HG03103 (cell line): ENCODE results near the gene SH3BP5.

Experiments used
- ATAC-seq: cut with Tn5 transposase; IDR thresholded peaks from one replicate; pipeline ENCODE4 v1.9.1; 2021; ENCODE audit warnings: low read depth; ENCODE audit not compliant: unreplicated experiment

Gene SH3BP5

GRCh38 chr3:15301761-15302160 is 30.6 kb downstream of the SH3BP5 start:
- ATAC-seq = no peak

GRCh38 chr3:15300323-15301078 is 31.9 kb downstream of the SH3BP5 start:
- no peak for ATAC-seq

GRCh38 chr3:15299036-15299435 is 33.4 kb downstream of the SH3BP5 start:
- ATAC-seq = no peak

GRCh38 chr3:15298504-15298903 is 33.9 kb downstream of the SH3BP5 start:
- ATAC-seq = no peak

- ATAC-seq = no peak
Measured at GRCh38 chr3:15297608-15298350, 34.6 kb downstream of the SH3BP5 start.

- ATAC-seq = no peak
Measured at GRCh38 chr3:15295506-15295905, 36.9 kb downstream of the SH3BP5 start.

GRCh38 chr3:15294929-15295328 is 37.5 kb downstream of the SH3BP5 start:
- ATAC-seq = no peak

GRCh38 chr3:15292765-15293522 is 39.4 kb downstream of the SH3BP5 start:
- no peak for ATAC-seq

- peak; percentile 83 for ATAC-seq
Measured at GRCh38 chr3:15291589-15292541, 40.5 kb downstream of the SH3BP5 start.

- ATAC-seq = no peak
Measured at GRCh38 chr3:15290736-15291135, 41.6 kb downstream of the SH3BP5 start.

GRCh38 chr3:15289661-15290060 is 42.7 kb downstream of the SH3BP5 start:
- ATAC-seq = no peak

GRCh38 chr3:15288331-15289035 is 43.9 kb downstream of the SH3BP5 start:
- no peak for ATAC-seq

GRCh38 chr3:15287565-15288330 is 44.6 kb downstream of the SH3BP5 start:
- no peak for ATAC-seq

GRCh38 chr3:15286022-15286421 is 46.4 kb downstream of the SH3BP5 start:
- no peak for ATAC-seq

GRCh38 chr3:15284121-15284889 is 48.1 kb downstream of the SH3BP5 start:
- no peak for ATAC-seq

GRCh38 chr3:15283702-15284101 is 48.7 kb downstream of the SH3BP5 start:
- no peak for ATAC-seq

- ATAC-seq = no peak
Measured at GRCh38 chr3:15281817-15282216, 50.6 kb downstream of the SH3BP5 start.
